Caco-2 (cell line): ENCODE results near the gene TMEM95. TPM values are rescaled to one million over a fixed set of nuclear protein-coding genes. Genes with fewer than 3 reads are reported as not detected.

Experiments
- BruUV-seq: library from RNA; stranded (reverse); fragments of 400-500 nt; replicated peaks from 2 replicates; lab custom pipeline; 2021; lab: Mats Ljungman, UMichigan
- CTCF ChIA-PET: fragments of 300-600 bp; sonication (Branson Sonifier 250); formaldehyde crosslinking; loops from one replicate; lab custom pipeline; 2022; ENCODE audit warnings: antibody characterized with exemption; lab: Charles Lee
- POLR2A ChIA-PET: fragments of 300-600 bp; sonication (Branson Sonifier 250); formaldehyde crosslinking; loops from one replicate; lab custom pipeline; 2022; ENCODE audit warnings: antibody characterized with exemption; lab: Charles Lee
- DNase-seq, 2 experiments: peaks; one replicate each; pipeline versions ENCODE4 v3.0.0 to v3.0.0-alpha.2; 2020 to 2022
- H3K27me3 ChIP-seq: replicated peaks from 2 replicates; pipeline ENCODE4 v1.6.0; 2011; ENCODE audit warnings: low read length; ENCODE audit not compliant: control insufficient read depth, insufficient read depth
- H3K36me3 ChIP-seq: 2 replicates; pipeline ENCODE4 v1.5.1; 2011; ENCODE audit warnings: low read length; ENCODE audit not compliant: control insufficient read depth, insufficient read depth
- H3K4me1 ChIP-seq: fragments of 250-450 bp; sonication (Bioruptor Pico); 2 replicates; pipeline ENCODE4 v1.5.1; 2020; ENCODE audit warnings: mild to moderate bottlenecking
- H3K4me3 ChIP-seq: 2 replicates; pipeline ENCODE4 v1.5.1; 2011; ENCODE audit warnings: low read depth, mild to moderate bottlenecking, control low read depth, low read length
- H3K9me3 ChIP-seq: fragments of 250-450 bp; sonication (Bioruptor Pico); 2 replicates; pipeline ENCODE4 v1.5.1; 2020; ENCODE audit warnings: mild to moderate bottlenecking, moderate library complexity
- H3K27ac Mint-ChIP-seq: one replicate; pipeline ENCODE4 v1.8.0; 2022; ENCODE audit warnings: mixed read lengths; ENCODE audit not compliant: unreplicated experiment
- H3K27me3 Mint-ChIP-seq: one replicate; pipeline ENCODE4 v1.8.0; 2022; ENCODE audit warnings: mixed read lengths; ENCODE audit not compliant: insufficient read depth, unreplicated experiment
- H3K36me3 Mint-ChIP-seq: one replicate; pipeline ENCODE4 v1.8.0; 2022; ENCODE audit warnings: mild to moderate bottlenecking, mixed read lengths; ENCODE audit not compliant: insufficient read depth, unreplicated experiment
- H3K4me1 Mint-ChIP-seq: one replicate; pipeline ENCODE4 v1.8.0; 2022; ENCODE audit warnings: low read depth, mixed read lengths; ENCODE audit not compliant: unreplicated experiment
- H3K4me3 Mint-ChIP-seq: one replicate; pipeline ENCODE4 v1.8.0; 2022; ENCODE audit warnings: mild to moderate bottlenecking, moderate library complexity, mixed read lengths; ENCODE audit not compliant: unreplicated experiment
- H3K9me3 Mint-ChIP-seq: one replicate; pipeline ENCODE4 v1.8.0; 2022; ENCODE audit warnings: mixed read lengths; ENCODE audit not compliant: unreplicated experiment
- CTCF ChIP-seq, 2 experiments: fragments of 200-600 bp in 1 of 2; IDR thresholded peaks; 1 replicate in 1 of 2; 2 replicates in 1 of 2; pipeline versions ENCODE4 v1.5.1 to v1.8.0; 2011 to 2022; ENCODE audit warnings: antibody characterized with exemption in 1 of 2, control low read depth in 1 of 2, inconsistent platforms in 1 of 2, low read depth in 1 of 2, low read length in 1 of 2, mild to moderate bottlenecking in 1 of 2, moderate library complexity in 1 of 2; ENCODE audit not compliant: insufficient read depth in 1 of 2, severe bottlenecking in 1 of 2, unreplicated experiment in 1 of 2
- intact Hi-C: fragments of 100-400 bp; cut with micrococcal nuclease; formaldehyde crosslinking; loops from one replicate; pipeline ENCODE4 v1.10.0; 2022; ENCODE audit not compliant: unreplicated experiment
- total RNA-seq: library from RNA; stranded (reverse); gene quantifications from 2 replicates; pipeline ENCODE4 v1.2.3, GENCODE V29; 2022

Gene TMEM95
- total RNA-seq, 1 experiment from 2014 or later, result not detected

GRCh38 chr17:7369825-7370224 lies 14.9 kb downstream of the TMEM95 start:
- ChIA-PET POLR2A (interaction anchor here (0.6 kb wide), 1 partner anchor 147 kb away, joined by 3 read pairs; no protein-coding TSS in a partner anchor), CTCF (no interaction called here)

GRCh38 chr17:7370853-7371252 lies 15.9 kb downstream of the TMEM95 start:
- TF ChIP-seq CTCF (IDR thresholded peaks at IDR 0.05; ENCODE audit: insufficient read depth in 1 of 2, low read depth in 1 of 2, low read length in 1 of 2, severe bottlenecking in 1 of 2, unreplicated experiment in 1 of 2), result no peak
- intact Hi-C loops, result no loop called here
- no peaks in the 10 kb centered on the region for H3K4me1 Mint-ChIP-seq
- Histone ChIP-seq H3K36me3 (no peaks in the 10 kb centered on the region), H3K4me3 (no peak overlapping the region), H3K9me3 (no peaks in the 10 kb centered on the region), H3K4me1 (no peaks in the 10 kb centered on the region), H3K27me3 (no peaks in the 10 kb centered on the region)
- no peak for DNase-seq
- no TSS peak for BruUV-seq
- no peaks in the 10 kb centered on the region for H3K27me3 Mint-ChIP-seq
- ChIA-PET CTCF (no interaction called here), POLR2A (interaction anchor here (0.6 kb wide), 1 partner anchor 110 kb away, joined by 3 read pairs; the partner anchor contains the start of gene SLC35G6)
- H3K36me3 Mint-ChIP-seq, result no peaks in the 10 kb centered on the region
- no peak overlapping the region for H3K4me3 Mint-ChIP-seq
- no peak overlapping the region for H3K27ac Mint-ChIP-seq
- H3K9me3 Mint-ChIP-seq, result no peaks in the 10 kb centered on the region

More at GRCh38 chr17:7369825-7370224, 14.9 kb downstream of the TMEM95 start:
- BruUV-seq, result no TSS peak
- Mint-ChIP-seq H3K9me3 (no peaks in the 10 kb centered on the region), H3K27me3 (no peaks in the 10 kb centered on the region), H3K27ac (no peak overlapping the region), H3K36me3 (no peaks in the 10 kb centered on the region), H3K4me1 (no peaks in the 10 kb centered on the region), H3K4me3 (no peak overlapping the region)
- no peaks in the 10 kb centered on the region for H3K27me3 ChIP-seq
- TF ChIP-seq CTCF (IDR thresholded peaks at IDR 0.05; ENCODE audit: insufficient read depth in 1 of 2, low read depth in 1 of 2, low read length in 1 of 2, severe bottlenecking in 1 of 2, unreplicated experiment in 1 of 2), result no peak
- no peak for DNase-seq
- no peaks in the 10 kb centered on the region for H3K36me3 ChIP-seq
- no peaks in the 10 kb centered on the region for H3K9me3 ChIP-seq
- no peaks in the 10 kb centered on the region for H3K4me1 ChIP-seq
- H3K4me3 ChIP-seq, result no peak overlapping the region
- intact Hi-C loops, result no loop called here

GRCh38 chr17:7374353-7374752 lies 19.4 kb downstream of the TMEM95 start:
- TF ChIP-seq CTCF (IDR thresholded peaks at IDR 0.05; ENCODE audit: insufficient read depth in 1 of 2, low read depth in 1 of 2, low read length in 1 of 2, severe bottlenecking in 1 of 2, unreplicated experiment in 1 of 2), result no peak
- H3K4me1 Mint-ChIP-seq, result no peaks in the 10 kb centered on the region
- Histone ChIP-seq H3K36me3 (no peaks in the 10 kb centered on the region), H3K4me3 (no peak overlapping the region), H3K27me3 (no peaks in the 10 kb centered on the region), H3K4me1 (no peaks in the 10 kb centered on the region), H3K9me3 (no peaks in the 10 kb centered on the region)
- H3K27me3 Mint-ChIP-seq, result no peaks in the 10 kb centered on the region
- H3K27ac Mint-ChIP-seq, result no peak overlapping the region
- H3K36me3 Mint-ChIP-seq, result no peaks in the 10 kb centered on the region
- no peak for DNase-seq
- H3K9me3 Mint-ChIP-seq, result no peaks in the 10 kb centered on the region
- no TSS peak for BruUV-seq
- H3K4me3 Mint-ChIP-seq, result no peak overlapping the region
- POLR2A ChIA-PET, result no interaction called here
- CTCF ChIA-PET, result no interaction called here
- intact Hi-C loops, result no loop called here
